Gastrocnemius medialis (tissue), 4 donors: ENCODE data around the gene CDC42EP5.

ENCODE experiments used
- CTCF ChIP-seq, 5 experiments: fragments of 450-650 bp in 3 of 5; fragments of 200-600 bp in 2 of 5; sonication (generic) in 2 of 5; IDR thresholded peaks in 4 of 5; conservative IDR thresholded peaks in 1 of 5; 1 replicate in 4 of 5; 2 replicates in 1 of 5; pipeline ENCODE4 v1.5.1; 2016 to 2019; ENCODE audit warnings: antibody characterized with exemption in 5 of 5, mild to moderate bottlenecking in 3 of 5, moderate library complexity in 3 of 5
- POLR2A ChIP-seq, 2 donors: fragments of 450-650 bp; IDR thresholded peaks; one replicate each; pipeline ENCODE4 v1.6.1; 2017; ENCODE audit warnings: antibody characterized with exemption in 2 of 2, mild to moderate bottlenecking in 2 of 2, moderate library complexity in 2 of 2

GRCh38 chr19:54435551-54436016 lies 37.5 kb downstream of the CDC42EP5 start:
- TF ChIP-seq CTCF (IDR thresholded peaks at IDR 0.05 in 4 of 5, conservative IDR thresholded peaks at IDR 0.05 in 1 of 5), result no peak
- no peak for TF ChIP-seq POLR2A (IDR thresholded peaks at IDR 0.05)
